Ovary (tissue), 9 donors: ENCODE results near the gene LIN28A. TPM values are rescaled to one million over a fixed set of nuclear protein-coding genes. Genes with fewer than 3 reads are reported as not detected.

Experiments
- DNase-seq, 5 donors: peaks; one replicate each; pipeline ENCODE4 v3.0.0-alpha.2; 2019 to 2020
- H3K27ac ChIP-seq, 2 donors: fragments of 200-600 bp; one replicate each; pipeline versions ENCODE4 v1.5.1 to v1.8.0; 2019 to 2022
- H3K27me3 ChIP-seq: fragments of 200-600 bp; one replicate; pipeline ENCODE4 v1.8.0; 2022
- H3K36me3 ChIP-seq: fragments of 200-600 bp; sonication (generic); one replicate; pipeline ENCODE4 v1.5.1; 2019
- H3K4me1 ChIP-seq: one replicate; pipeline ENCODE4 v1.8.1; 2013; ENCODE audit warnings: mild to moderate bottlenecking, moderate library complexity; ENCODE audit not compliant: insufficient read depth
- H3K4me3 ChIP-seq: fragments of 200-600 bp; sonication (generic); one replicate; pipeline ENCODE4 v1.5.1; 2017
- H3K9me3 ChIP-seq, 2 donors: fragments of 200-600 bp in 1 of 2; sonication (generic) in 1 of 2; one replicate each; pipeline versions ENCODE4 v1.5.1 to v1.8.1; 2013 to 2019; ENCODE audit warnings: mild to moderate bottlenecking in 1 of 2, moderate library complexity in 1 of 2
- EP300 ChIP-seq: sonication (generic); formaldehyde crosslinking; IDR thresholded peaks from one replicate; pipeline ENCODE4 v1.6.1; 2017; ENCODE audit warnings: antibody characterized with exemption
- POLR2A ChIP-seq: fragments of 450-650 bp; IDR thresholded peaks from one replicate; pipeline ENCODE4 v1.6.1; 2017; ENCODE audit warnings: antibody characterized with exemption, mild to moderate bottlenecking, moderate library complexity
- WGBS, 3 donors: extraction: QIAGEN DNeasy Blood & Tissue Kit in 1 of 3; methylation state at CpG; one replicate each; pipeline versions ENCODE4 v1.1.5 to v1.1.7; 2013 to 2017; 5-methylcytosine and 5-hydroxymethylcytosine counted together
- intact Hi-C, 4 donors: fragments of 100-400 bp; cut with DNase I; formaldehyde crosslinking; loops; one replicate each; pipeline versions ENCODE4 v1.11.0 to v1.15.1; 2022 to 2023
- polyA plus RNA-seq, 2 donors: library from polyadenylated mRNA; stranded (reverse); fragments of 200-250 nt in 1 of 2; fragments of 350-450 nt in 1 of 2; fragmentation: Illumina TruSeq in 1 of 2; extraction: RNeasy Lipid Tissue Mini Kit (QIAGEN cat#74804) in 1 of 2; gene quantifications; one replicate each; pipeline ENCODE4 v1.2.3, GENCODE V29; 2013 to 2014
- total RNA-seq, 7 donors: library from RNA; depleted of rRNA in 2 of 7; stranded (reverse); fragments of >200 nt in 2 of 7; fragmentation: NEBNext Ultra II Directional in 3 of 7; extraction: Animal tissue kit (Norgen Biotek cat#: 25700) in 3 of 7; gene quantifications; one replicate each; pipeline versions ENCODE4 v1.1.0 to v1.2.4, GENCODE V29; 2016 to 2023
- TF ChIP-seq, protein P1 (sequence below), 3 donors: fragments of 450-650 bp in 2 of 3; fragments of 200-600 bp in 1 of 3; IDR thresholded peaks; one replicate each; pipeline versions ENCODE4 v1.5.1 to v1.8.0; 2016 to 2022; ENCODE audit warnings: antibody characterized with exemption in 3 of 3, mild to moderate bottlenecking in 1 of 3
- donor health status: DM: no; HTN: no; CAD: no; lungs with moderate emphysema.
- donor health status: DM: no; HTN: no; CAD: no.
- donor health status: Bipolar disorder and iron deficiency.
- donor health status: DM: yes; HTN: yes; CAD: no.
- donor health status: DM: no; HTN: no; CAD: no.
- donor health status: DM: yes; HTN: yes; CAD: no.

LIN28A gene
- total and polyA plus RNA-seq, 9 donors, result 1.3 TPM; not detected in 8

DNA sequence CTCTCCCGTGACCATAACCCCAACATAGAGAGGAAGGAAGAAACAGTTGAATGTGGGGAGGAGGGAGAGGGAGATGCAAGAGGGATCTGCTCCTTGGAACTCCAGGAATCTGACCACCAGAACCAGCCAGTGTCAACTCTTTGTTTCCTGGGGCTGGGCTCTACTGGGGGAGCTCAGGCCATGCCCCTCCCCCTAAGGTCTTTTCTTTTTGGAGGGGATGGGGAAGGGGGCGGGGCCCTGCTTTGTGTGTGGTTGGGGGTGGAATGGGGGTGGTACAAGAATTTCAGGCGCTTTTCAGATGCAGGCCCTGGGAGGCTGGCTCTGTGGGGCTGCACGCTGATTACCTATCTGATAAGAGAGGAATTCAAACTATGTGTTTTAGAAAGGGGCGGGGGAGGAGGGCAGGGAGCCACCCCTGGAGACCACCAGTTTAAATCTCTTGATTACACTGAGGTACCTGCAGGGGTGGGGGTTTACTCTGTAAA is 8.3 kb downstream of the LIN28A start:
- no peak for TF ChIP-seq EP300
- no peak for TF ChIP-seq POLR2A
- TF ChIP-seq, protein P1, sequence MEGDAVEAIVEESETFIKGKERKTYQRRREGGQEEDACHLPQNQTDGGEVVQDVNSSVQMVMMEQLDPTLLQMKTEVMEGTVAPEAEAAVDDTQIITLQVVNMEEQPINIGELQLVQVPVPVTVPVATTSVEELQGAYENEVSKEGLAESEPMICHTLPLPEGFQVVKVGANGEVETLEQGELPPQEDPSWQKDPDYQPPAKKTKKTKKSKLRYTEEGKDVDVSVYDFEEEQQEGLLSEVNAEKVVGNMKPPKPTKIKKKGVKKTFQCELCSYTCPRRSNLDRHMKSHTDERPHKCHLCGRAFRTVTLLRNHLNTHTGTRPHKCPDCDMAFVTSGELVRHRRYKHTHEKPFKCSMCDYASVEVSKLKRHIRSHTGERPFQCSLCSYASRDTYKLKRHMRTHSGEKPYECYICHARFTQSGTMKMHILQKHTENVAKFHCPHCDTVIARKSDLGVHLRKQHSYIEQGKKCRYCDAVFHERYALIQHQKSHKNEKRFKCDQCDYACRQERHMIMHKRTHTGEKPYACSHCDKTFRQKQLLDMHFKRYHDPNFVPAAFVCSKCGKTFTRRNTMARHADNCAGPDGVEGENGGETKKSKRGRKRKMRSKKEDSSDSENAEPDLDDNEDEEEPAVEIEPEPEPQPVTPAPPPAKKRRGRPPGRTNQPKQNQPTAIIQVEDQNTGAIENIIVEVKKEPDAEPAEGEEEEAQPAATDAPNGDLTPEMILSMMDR (IDR thresholded peaks at IDR 0.05), result no peak
- no peaks in the 10 kb centered on the region for H3K27me3 ChIP-seq
- no peaks in the 10 kb centered on the region for H3K9me3 ChIP-seq
- H3K27ac ChIP-seq, result no peak overlapping the region
- no peaks in the 10 kb centered on the region for H3K36me3 ChIP-seq
- H3K4me3 ChIP-seq, result no peak overlapping the region
- no peaks in the 10 kb centered on the region for H3K4me1 ChIP-seq
- intact Hi-C loops, result no loop called here
- WGBS, 3 donors, result 10 to 13% (median 11%) methylated on average over 5 of the region's 5 CpGs
- DNase-seq, result no peak

DNA sequence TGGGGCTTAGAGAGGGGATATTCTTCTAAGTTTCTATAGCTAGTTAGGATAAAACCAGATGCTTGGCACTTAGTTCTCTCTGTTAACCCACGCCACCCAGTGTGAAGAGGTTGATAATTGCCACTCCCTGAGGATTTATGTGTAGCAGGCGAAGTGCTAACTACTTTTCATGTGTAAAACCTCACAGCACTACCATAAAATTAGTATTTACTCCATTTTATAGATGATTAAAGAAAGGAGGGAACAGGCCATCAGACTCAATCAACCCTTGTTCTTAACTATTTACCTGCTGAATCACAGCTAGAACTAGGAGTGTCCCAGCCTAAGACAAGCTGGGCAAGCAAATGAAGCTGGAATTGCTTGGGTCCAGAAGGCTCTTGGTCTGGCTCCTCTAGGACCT is 8.9 kb downstream of the LIN28A start:
- Histone ChIP-seq H3K9me3 (no peaks in the 10 kb centered on the region), H3K36me3 (no peaks in the 10 kb centered on the region), H3K27ac (no peak overlapping the region), H3K27me3 (no peaks in the 10 kb centered on the region), H3K4me3 (no peak overlapping the region), H3K4me1 (no peaks in the 10 kb centered on the region)
- TF ChIP-seq POLR2A, result no peak
- TF ChIP-seq, protein P1 (IDR thresholded peaks at IDR 0.05), result no peak
- TF ChIP-seq EP300, result no peak
- WGBS, 3 donors, result 42 to 61% (median 47%) methylated on average over 2 of the region's 2 CpGs
- no peak for DNase-seq
- intact Hi-C loops, result no loop called here

DNA sequence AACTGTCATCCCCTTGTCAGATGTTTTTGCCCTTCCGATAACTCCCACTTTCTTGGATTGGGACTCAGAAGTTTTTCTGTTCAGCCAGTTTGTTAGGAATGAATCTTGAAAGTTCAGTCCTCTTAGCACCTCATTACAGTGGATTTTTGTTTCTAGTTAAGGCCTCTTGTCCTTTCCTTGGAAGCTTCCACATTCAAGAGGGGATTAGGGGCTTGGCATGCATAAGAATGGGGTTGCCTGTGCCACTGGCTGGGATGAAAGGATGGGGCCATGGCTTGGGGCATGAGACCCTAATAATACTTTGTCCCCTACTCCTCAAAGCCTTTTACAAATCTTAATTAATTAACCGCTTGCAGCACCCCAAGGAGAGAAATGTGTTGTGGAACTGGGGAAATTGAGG is 19.1 kb downstream of the LIN28A start:
- no peaks in the 10 kb centered on the region for H3K9me3 ChIP-seq
- no peak for DNase-seq
- intact Hi-C loops, result loop anchor here in 1 of 4 donors (5.0 kb wide), 1 partner anchor 43 kb away; the partner anchor contains the start of gene HMGN2
- TF ChIP-seq, protein P1 (IDR thresholded peaks at IDR 0.05), result no peak
- TF ChIP-seq POLR2A (no peak), EP300 (no peak)
- H3K36me3 ChIP-seq, result no peaks in the 10 kb centered on the region
- no peak overlapping the region for H3K4me3 ChIP-seq
- no peaks in the 10 kb centered on the region for H3K27me3 ChIP-seq
- H3K4me1 ChIP-seq, result peaks cover 2% of the 10 kb centered on the region
- no peak overlapping the region for H3K27ac ChIP-seq
- 85 to 93% (median 89%) methylated on average over 2 of the region's 2 CpGs for WGBS, 3 donors

DNA sequence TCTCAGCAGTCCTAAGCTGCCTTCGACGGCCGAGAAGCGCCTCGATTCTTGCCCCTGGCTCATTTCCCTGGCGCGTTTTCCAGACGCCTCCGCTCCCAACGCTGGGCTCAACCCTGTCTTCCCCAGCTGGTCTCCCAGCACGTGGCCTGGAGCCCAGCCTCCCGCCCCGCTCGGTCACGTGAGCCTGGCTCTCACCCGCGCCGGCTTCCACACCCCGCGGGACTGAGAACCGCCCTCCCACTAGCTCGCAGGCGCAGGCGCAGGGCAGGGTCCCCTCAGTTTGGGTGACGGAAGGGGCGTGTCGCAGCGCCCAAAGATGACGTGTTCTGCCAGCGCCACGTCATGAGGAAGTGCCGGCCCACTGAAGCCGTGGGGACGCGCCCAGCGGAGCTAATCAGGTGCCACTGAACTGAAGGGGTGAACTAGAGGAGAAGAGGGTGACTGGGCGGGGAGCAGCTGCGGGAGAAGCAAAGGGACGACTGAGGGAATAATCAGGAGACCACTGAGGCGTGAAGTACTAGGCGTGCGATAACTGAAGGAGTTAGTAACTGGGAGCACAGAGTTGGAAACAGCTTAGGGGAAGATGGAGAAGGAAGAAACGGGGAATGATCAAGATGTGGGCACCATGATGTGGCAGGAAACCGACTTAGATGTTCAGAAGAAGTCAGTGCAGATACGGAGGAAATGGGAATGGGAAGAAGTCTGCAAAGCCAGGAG is 21.5 kb downstream of the LIN28A start, which contains the start of gene DHDDS:
Gene DHDDS, plus strand, starts transcription at position 343 of the 717 bp plus-strand sequence. CDS start 625 bp downstream, outside the sequence.
- DNase-seq, result peak; percentile 98 to 99 (median 99)
- Histone ChIP-seq H3K4me1 (peaks cover 2% of the 10 kb centered on the region), H3K9me3 (no peaks in the 10 kb centered on the region), H3K36me3 (no peaks in the 10 kb centered on the region), H3K27me3 (no peaks in the 10 kb centered on the region), H3K27ac (peak within 1 kb of the TSS in 1 of 2 donors; percentile 67), H3K4me3 (peak within 1 kb of the TSS; percentile 38)
- TF ChIP-seq POLR2A (peak; percentile 80), EP300 (no peak)
- TF ChIP-seq, protein P1 (IDR thresholded peaks at IDR 0.05), result no peak
- WGBS, 3 donors, result 0% methylated on average over 45 of the region's 45 CpGs
- intact Hi-C loops, result loop anchor here in 1 of 4 donors (5.0 kb wide), 1 partner anchor 40 kb away; the partner anchor contains the start of gene HMGN2
